Heart right ventricle (tissue), 16 donors: ENCODE results near the gene TBC1D24. TPM values are rescaled to one million over a fixed set of nuclear protein-coding genes. Genes with fewer than 3 reads are reported as not detected.

ENCODE experiments used
- ATAC-seq, 8 donors: fragments of 200-7000 bp; cut with Tn5 transposase; one replicate each; pipeline ENCODE4 v1.9.1; 2020; ENCODE audit warnings: mild to moderate bottlenecking in 8 of 8, moderate library complexity in 8 of 8, moderate number of reproducible peaks in 1 of 8
- DNase-seq, 2 donors: peaks; one replicate each; pipeline ENCODE4 v3.0.0-alpha.2; 2020
- H3K27ac ChIP-seq, 10 donors: fragments of 200-600 bp; sonication (generic) in 2 of 10; one replicate each; pipeline versions ENCODE4 v1.5.0 to v1.8.0; 2020 to 2022; ENCODE audit warnings: mild to moderate bottlenecking in 3 of 10
- H3K27me3 ChIP-seq, 7 donors: fragments of 200-600 bp; one replicate each; pipeline ENCODE4 v1.8.0; 2021 to 2022; ENCODE audit warnings: mild to moderate bottlenecking in 2 of 7
- H3K36me3 ChIP-seq, 9 donors: fragments of 200-600 bp; sonication (generic) in 1 of 9; one replicate each; pipeline versions ENCODE4 v1.5.0 to v1.8.0; 2020 to 2022; ENCODE audit warnings: mild to moderate bottlenecking in 2 of 9
- H3K4me1 ChIP-seq, 9 donors: fragments of 200-600 bp; sonication (generic) in 1 of 9; one replicate each; pipeline versions ENCODE4 v1.5.0 to v1.8.0; 2020 to 2022; ENCODE audit warnings: mild to moderate bottlenecking in 4 of 9
- H3K4me3 ChIP-seq, 10 donors: fragments of 200-600 bp; sonication (generic) in 2 of 10; one replicate each; pipeline versions ENCODE4 v1.5.0 to v1.8.0; 2020 to 2022; ENCODE audit warnings: mild to moderate bottlenecking in 7 of 10, moderate library complexity in 2 of 10
- H3K9me3 ChIP-seq, 11 donors: fragments of 200-600 bp in 10 of 11; sonication (generic) in 2 of 11; one replicate each; pipeline versions ENCODE4 v1.5.0 to v1.8.0; 2013 to 2022; ENCODE audit warnings: mild to moderate bottlenecking in 2 of 11, control low read depth in 1 of 11, moderate library complexity in 1 of 11
- WGBS, 2 donors: extraction: QIAGEN DNeasy Blood & Tissue Kit; methylation state at CpG; one replicate each; pipeline ENCODE4 v1.1.7; 2013; ENCODE audit warnings: inconsistent platforms in 1 of 2; 5-methylcytosine and 5-hydroxymethylcytosine counted together
- intact Hi-C, 10 donors: fragments of 100-400 bp; cut with DNase I; formaldehyde crosslinking; loops; one replicate each; pipeline versions ENCODE4 v1.11.1 to v1.14.2; 2022
- polyA plus RNA-seq, 2 donors: library from polyadenylated mRNA; stranded (reverse); fragments of 200-250 nt; gene quantifications; one replicate each; pipeline ENCODE4 v1.2.3, GENCODE V29; 2013
- total RNA-seq, 10 donors: library from RNA; stranded (reverse); fragmentation: NEBNext Ultra II Directional in 3 of 10; extraction: Animal tissue kit (Norgen Biotek cat#: 25700) in 3 of 10; gene quantifications; one replicate each; pipeline versions ENCODE4 v1.2.1 to v1.2.4, GENCODE V29; 2021 to 2023
- TF ChIP-seq, protein P1 (sequence below), 9 donors: fragments of 200-600 bp; sonication (generic) in 2 of 9; IDR thresholded peaks; one replicate each; pipeline versions ENCODE4 v1.5.0 to v1.8.0; 2021 to 2022; ENCODE audit warnings: antibody characterized with exemption in 9 of 9, mild to moderate bottlenecking in 5 of 9, moderate library complexity in 1 of 9
- donor health status: Arrhythmogenic right ventricular cardiomyopathy.
- donor health status: ischemic (EF 13 %, LVEDD 7.1; RV severe dilation, severe dysfunction).
- donor health status: healthy with polysubstance abuse.
- donor health status: DM: no; HTN: yes; CAD: no.
- donor health status: DM: no; HTN: no; CAD: no.
- donor health status: ischemic (EF 25% LVEDD 6.9; RV normal size, moderate dysfunction).
- donor health status: ischemic (EF 25% LVEDD 5.7; RV mildly dilated, moderate dysfunction).
- donor health status: healthy.
- donor health status: DM: yes; HTN: yes; CAD: no.
- donor health status: Ischemic cardiomyopathy.
- donor health status: ischemic (EF 35%, LVEDD 5.7; RV mildly dilated, moderate dysfunction).
- donor health status: nonischemic (EF 11% LVEDD 7.7; RV severe dilation, severe dysfunction).
- donor health status: DM: yes; HTN: yes; CAD: no.
- donor health status: PGD.
- donor health status: ischemic (EF 29% LVEDD 5.4; RV normal size, mild dysfunction).
- donor health status: nonischemic (EF 23%, LVEDD 6.1; RV moderate dilation, normal function).

The TBC1D24 gene
- total and polyA plus RNA-seq, 12 donors = 3.4 to 14.9 (median 9.0) TPM

DNA sequence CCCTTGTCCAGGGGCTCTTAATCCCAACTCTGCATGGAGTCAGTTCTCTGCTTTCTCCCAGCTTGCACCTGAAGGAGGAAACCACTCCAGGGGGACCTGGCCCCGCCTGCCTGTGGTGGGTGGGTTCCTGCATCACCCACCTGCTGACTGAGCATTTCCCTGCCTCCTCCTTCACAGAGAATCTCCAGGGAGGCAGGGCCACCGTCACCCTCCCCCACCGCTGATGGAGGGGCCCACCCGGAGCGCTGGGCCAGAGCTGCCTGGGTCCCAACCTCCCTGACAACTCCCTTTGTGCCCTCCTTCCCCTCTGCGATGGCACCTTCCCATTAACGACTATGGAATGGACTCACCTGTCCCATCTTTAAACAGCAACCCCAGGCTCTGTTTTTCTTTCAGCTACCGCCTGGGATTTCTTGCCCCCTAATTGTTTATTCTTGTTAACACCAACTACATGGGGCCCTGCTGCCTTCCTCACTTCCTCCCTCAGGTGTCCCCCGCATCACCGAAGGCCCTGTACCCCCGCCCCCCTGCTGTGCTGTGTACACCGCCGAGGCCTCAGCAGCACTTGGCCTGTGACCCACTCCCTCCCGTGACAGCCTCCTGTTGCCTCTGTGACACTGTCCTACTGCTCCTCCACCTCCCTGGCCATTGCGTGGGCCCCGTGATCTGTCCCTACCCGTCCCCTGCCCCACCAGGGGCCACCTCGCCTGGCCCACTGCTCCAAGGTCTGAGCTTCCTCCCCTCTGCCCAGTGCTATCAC, 15.9 kb upstream of the TBC1D24 start:
- H3K36me3 ChIP-seq = peaks cover 0 to 33% (median 0%) of the 10 kb centered on the region in 9 donors
- ATAC-seq (peak in 4 of 8 donors; percentile 4 to 30 (median 10)), DNase-seq (no peak)
- H3K9me3 ChIP-seq = no peaks in the 10 kb centered on the region
- H3K27ac ChIP-seq = peak overlapping the region in 6 of 10 donors; percentile 24 to 59 (median 44)
- WGBS, 2 donors = 25% methylated on average over 18 of the region's 18 CpGs
- peak overlapping the region in 9 of 10 donors; percentile 44 to 76 (median 63) for H3K4me3 ChIP-seq
- intact Hi-C loops = loop anchor here in 1 of 10 donors (5.0 kb wide), 1 partner anchor 43 kb away; no protein-coding TSS in a partner anchor
- H3K27me3 ChIP-seq = no peaks in the 10 kb centered on the region
- TF ChIP-seq, protein P1, sequence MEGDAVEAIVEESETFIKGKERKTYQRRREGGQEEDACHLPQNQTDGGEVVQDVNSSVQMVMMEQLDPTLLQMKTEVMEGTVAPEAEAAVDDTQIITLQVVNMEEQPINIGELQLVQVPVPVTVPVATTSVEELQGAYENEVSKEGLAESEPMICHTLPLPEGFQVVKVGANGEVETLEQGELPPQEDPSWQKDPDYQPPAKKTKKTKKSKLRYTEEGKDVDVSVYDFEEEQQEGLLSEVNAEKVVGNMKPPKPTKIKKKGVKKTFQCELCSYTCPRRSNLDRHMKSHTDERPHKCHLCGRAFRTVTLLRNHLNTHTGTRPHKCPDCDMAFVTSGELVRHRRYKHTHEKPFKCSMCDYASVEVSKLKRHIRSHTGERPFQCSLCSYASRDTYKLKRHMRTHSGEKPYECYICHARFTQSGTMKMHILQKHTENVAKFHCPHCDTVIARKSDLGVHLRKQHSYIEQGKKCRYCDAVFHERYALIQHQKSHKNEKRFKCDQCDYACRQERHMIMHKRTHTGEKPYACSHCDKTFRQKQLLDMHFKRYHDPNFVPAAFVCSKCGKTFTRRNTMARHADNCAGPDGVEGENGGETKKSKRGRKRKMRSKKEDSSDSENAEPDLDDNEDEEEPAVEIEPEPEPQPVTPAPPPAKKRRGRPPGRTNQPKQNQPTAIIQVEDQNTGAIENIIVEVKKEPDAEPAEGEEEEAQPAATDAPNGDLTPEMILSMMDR (IDR thresholded peaks at IDR 0.05) = no peak
- H3K4me1 ChIP-seq = peaks cover 5 to 16% (median 14%) of the 10 kb centered on the region in 9 donors

DNA sequence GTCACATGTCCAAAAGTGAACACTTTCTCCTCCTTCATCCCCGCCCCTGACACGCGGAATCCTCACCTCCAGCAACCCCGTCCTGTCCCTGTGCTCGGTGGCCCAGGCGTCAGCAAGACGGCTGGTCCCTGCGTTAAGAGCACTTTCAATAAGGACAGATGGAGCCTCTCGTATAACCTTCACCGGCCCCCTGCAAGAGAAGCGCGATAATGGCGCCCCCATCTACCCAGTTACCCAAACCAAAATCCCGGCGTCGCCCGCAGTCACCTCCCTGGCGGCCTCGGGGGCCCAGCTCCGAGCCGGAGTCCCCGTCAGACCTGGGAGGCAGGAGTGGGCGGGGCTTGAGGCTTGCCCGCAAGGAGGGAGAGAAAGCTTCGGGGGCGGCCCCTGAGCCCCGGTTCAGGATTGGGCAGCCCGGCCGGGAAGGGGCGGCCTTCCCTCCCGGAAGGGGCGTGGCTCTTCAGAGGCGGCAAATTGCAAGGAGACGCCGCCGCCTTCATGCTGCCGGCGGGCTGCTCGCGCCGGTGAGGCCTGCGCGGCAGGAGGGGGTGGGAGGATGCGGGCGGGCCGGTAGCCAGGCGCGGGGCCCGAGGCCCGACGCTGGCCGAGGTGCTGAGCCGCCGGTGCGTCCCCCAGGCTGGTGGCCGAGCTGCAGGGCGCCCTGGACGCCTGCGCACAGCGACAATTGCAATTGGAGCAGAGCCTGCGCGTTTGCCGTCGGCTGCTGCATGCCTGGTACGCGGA, 15.1 kb upstream of the TBC1D24 start, which contains the start of gene TEDC2:
TEDC2 (plus strand) TSS at position 463 of the 744 bp plus-strand sequence; CDS start at position 499, 36 bp downstream.
- peak within 1 kb of the TSS in 9 of 10 donors; percentile 44 to 76 (median 63) for H3K4me3 ChIP-seq
- H3K9me3 ChIP-seq = no peaks in the 10 kb centered on the region
- 0% methylated on average over 50 to 66 of the region's 66 CpGs for WGBS, 2 donors
- H3K36me3 ChIP-seq = peaks cover 0 to 25% (median 0%) of the 10 kb centered on the region in 9 donors
- intact Hi-C loops = loop anchor here in 1 of 10 donors (5.0 kb wide), 1 partner anchor 42 kb away; no protein-coding TSS in a partner anchor
- TF ChIP-seq, protein P1 (IDR thresholded peaks at IDR 0.05) = no peak
- H3K27me3 ChIP-seq = no peaks in the 10 kb centered on the region
- H3K27ac ChIP-seq = peak within 1 kb of the TSS in 8 of 10 donors; percentile 24 to 72 (median 44)
- ATAC-seq (peak; percentile 95 to 99 (median 99)), DNase-seq (peak; percentile 96 to 97)
- peaks cover 5 to 16% (median 14%) of the 10 kb centered on the region in 9 donors for H3K4me1 ChIP-seq

DNA sequence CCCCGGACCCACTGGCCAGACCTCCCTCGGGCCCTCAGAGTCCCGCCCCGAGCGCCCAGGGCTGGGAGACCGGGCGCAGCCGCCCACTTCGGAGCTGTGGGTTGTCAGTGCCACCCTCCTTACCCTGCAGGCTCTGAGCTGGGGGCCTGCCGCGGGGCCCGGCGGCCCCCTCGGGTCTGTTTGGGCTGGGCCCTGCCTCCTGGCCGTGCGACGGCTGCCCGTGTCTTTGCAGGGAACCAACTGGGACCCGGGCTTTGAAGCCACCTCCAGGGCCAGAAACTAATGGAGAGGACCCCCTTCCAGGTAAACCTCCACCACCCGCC, 14.6 kb upstream of the TBC1D24 start:
- no peaks in the 10 kb centered on the region for H3K9me3 ChIP-seq
- H3K27ac ChIP-seq = peak overlapping the region in 1 of 10 donors; percentile 42
- intact Hi-C loops = no loop called here
- TF ChIP-seq, protein P1 (IDR thresholded peaks at IDR 0.05) = no peak
- DNase-seq (no peak), ATAC-seq (no peak)
- 3% methylated on average over 19 to 20 of the region's 20 CpGs for WGBS, 2 donors
- H3K4me1 ChIP-seq = peaks cover 5 to 16% (median 14%) of the 10 kb centered on the region in 9 donors
- H3K4me3 ChIP-seq = peak overlapping the region in 9 of 10 donors; percentile 44 to 76 (median 63)
- H3K36me3 ChIP-seq = peaks cover 0 to 20% (median 0%) of the 10 kb centered on the region in 9 donors
- no peaks in the 10 kb centered on the region for H3K27me3 ChIP-seq

DNA sequence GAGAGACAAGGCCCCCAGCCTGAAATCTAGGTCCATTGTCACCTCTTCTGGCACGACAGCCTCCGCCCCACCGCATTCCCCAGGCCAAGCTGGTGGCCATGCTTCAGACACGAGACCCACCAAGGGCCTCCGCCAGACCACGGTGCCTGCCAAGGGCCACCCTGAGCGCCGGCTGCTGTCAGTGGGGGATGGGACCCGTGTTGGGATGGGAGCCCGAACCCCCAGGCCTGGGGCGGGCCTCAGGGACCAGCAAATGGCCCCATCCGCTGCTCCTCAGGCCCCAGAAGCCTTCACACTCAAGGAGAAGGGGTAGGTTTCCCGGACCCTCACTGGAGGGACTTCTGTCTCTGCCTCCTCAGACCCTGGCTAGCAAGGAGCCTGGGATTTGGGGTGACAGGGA, 14.0 kb upstream of the TBC1D24 start:
- no peak overlapping the region for H3K27ac ChIP-seq
- peaks cover 0 to 14% (median 0%) of the 10 kb centered on the region in 9 donors for H3K36me3 ChIP-seq
- ATAC-seq = no peak
- no peaks in the 10 kb centered on the region for H3K27me3 ChIP-seq
- H3K9me3 ChIP-seq = no peaks in the 10 kb centered on the region
- 86 to 87% methylated on average over 13 of the region's 13 CpGs for WGBS, 2 donors
- no peak overlapping the region for H3K4me3 ChIP-seq
- intact Hi-C loops = no loop called here
- TF ChIP-seq, protein P1 (IDR thresholded peaks at IDR 0.05) = no peak
- H3K4me1 ChIP-seq = peaks cover 5 to 16% (median 14%) of the 10 kb centered on the region in 9 donors
- no peak for DNase-seq
